Measurements from ENCODE around the gene ZBTB40.

GRCh38 chr1:22483121-22483520, 31.5 kb downstream of the ZBTB40 start:
- TF ChIP-seq CTCF (conservative IDR thresholded peaks at IDR 0.05): no peak
- no peak for TF ChIP-seq EZH2 (IDR thresholded peaks at IDR 0.05; ENCODE audit: low read depth)
